ENCODE results near the gene SLC24A5. TPM values are rescaled to one million over a fixed set of nuclear protein-coding genes. Genes with fewer than 3 reads are reported as not detected.

Gene SLC24A5
- total RNA-seq, 1 experiment from 2014 or later: not detected

DNA sequence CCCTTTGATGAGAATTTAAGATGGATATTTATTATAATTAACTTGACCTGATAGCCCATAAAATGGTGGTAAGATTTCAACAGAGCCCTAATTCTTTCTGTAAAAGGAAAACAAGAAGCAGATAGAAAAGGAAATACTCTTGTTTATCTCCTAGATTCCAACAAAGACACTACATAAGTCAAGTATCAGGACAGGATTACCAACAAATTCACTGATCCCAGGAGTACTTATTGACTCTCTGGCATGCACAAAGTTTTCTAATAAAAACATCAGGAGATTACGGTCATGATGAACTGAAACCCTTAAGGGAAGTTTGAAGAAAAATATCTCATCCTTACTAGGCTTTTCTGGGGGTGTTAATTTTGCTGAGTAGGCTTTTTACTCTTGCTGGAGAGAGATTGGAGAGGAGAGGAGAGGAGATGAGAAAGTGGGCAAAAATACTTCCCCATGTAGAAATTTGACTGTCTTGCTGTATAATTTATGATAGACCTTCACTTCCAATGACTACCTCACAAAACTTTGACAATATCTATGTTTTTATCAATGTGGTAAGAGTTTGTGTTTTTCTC, 43.1 kb upstream of the SLC24A5 start:
- Histone ChIP-seq H4K8ac (replicated peaks; ENCODE audit: insufficient read length, low read depth, low read length) (no peak overlapping the region), H2BK120ac (ENCODE audit: low read depth, low read length, poor library complexity, severe bottlenecking) (no peak overlapping the region), H3K14ac (ENCODE audit: insufficient read depth, low read length) (no peak overlapping the region), H3K27me3 (ENCODE audit: insufficient read depth, low read length) (no peaks in the 10 kb centered on the region), H3K18ac (ENCODE audit: insufficient read length, low read depth, low read length) (no peak overlapping the region), H2BK5ac (ENCODE audit: insufficient read length, low read length) (no peak overlapping the region), H3T11ph (ENCODE audit: low read length) (no peak overlapping the region), H3K79me2 (ENCODE audit: insufficient read depth, low read length) (no peaks in the 10 kb centered on the region), H3K56ac (ENCODE audit: insufficient read length, low read depth, low read length) (no peak overlapping the region), H3K4ac (ENCODE audit: low read depth, low read length) (no peak overlapping the region), H3K79me1 (ENCODE audit: insufficient read depth, low read depth, low read length, poor library complexity, severe bottlenecking) (no peaks in the 10 kb centered on the region), H3K9ac (ENCODE audit: extremely low read depth, insufficient read length, low read length) (no peak overlapping the region), H3K4me1 (ENCODE audit: insufficient read depth, low read length) (no peaks in the 10 kb centered on the region), H4K20me1 (ENCODE audit: control insufficient read depth, insufficient read depth, insufficient read length) (no peaks in the 10 kb centered on the region), H4K91ac (ENCODE audit: insufficient read length, low read depth, low read length) (no peak overlapping the region), H3K23me2 (ENCODE audit: insufficient read length, low read depth, low read length, poor library complexity, severe bottlenecking) (no peaks in the 10 kb centered on the region), H2BK12ac (ENCODE audit: insufficient read length, low read depth, low read length) (no peak overlapping the region), H3K9me3 (ENCODE audit: control insufficient read depth, low read depth, low read length) (no peaks in the 10 kb centered on the region), H3K27ac (ENCODE audit: insufficient read length, low read depth, low read length) (no peak overlapping the region), H2AK5ac (ENCODE audit: insufficient read length, low read length) (no peak overlapping the region), H2BK20ac (ENCODE audit: low read depth, low read length, poor library complexity, severe bottlenecking) (no peak overlapping the region), H2AFZ (ENCODE audit: low read length) (no peak overlapping the region), H3K23ac (ENCODE audit: insufficient read length, low read depth, low read length) (no peak overlapping the region), H3K4me2 (ENCODE audit: insufficient read depth, insufficient read length, low read length) (no peak overlapping the region), H4K5ac (ENCODE audit: insufficient read length, low read depth, low read length) (no peak overlapping the region), H2BK15ac (ENCODE audit: low read depth, low read length) (no peak overlapping the region)
- peaks cover 0 to 4% (median 2%) of the 10 kb centered on the region in 3 experiments; a peak in 4 of 7 replicates for H3K36me3 Mint-ChIP-seq (ENCODE audit: insufficient read depth in 1 of 3, low read depth in 3 of 3)
- no CpG with 5 or more reads among the region's 1 CpG for WGBS (ENCODE audit: extremely low coverage, insufficient read length, low lambda C conversion rate)
- no peak overlapping the region for H3K27ac Mint-ChIP-seq
- H3K9me3 Mint-ChIP-seq: peaks cover 4 to 10% of the 10 kb centered on the region in 2 experiments; a peak in 3 of 5 replicates
- no peaks in the 10 kb centered on the region for H3K27me3 Mint-ChIP-seq (ENCODE audit: low read depth)
- no peaks in the 10 kb centered on the region for H3K4me1 Mint-ChIP-seq
- TF ChIP-seq, protein P1, sequence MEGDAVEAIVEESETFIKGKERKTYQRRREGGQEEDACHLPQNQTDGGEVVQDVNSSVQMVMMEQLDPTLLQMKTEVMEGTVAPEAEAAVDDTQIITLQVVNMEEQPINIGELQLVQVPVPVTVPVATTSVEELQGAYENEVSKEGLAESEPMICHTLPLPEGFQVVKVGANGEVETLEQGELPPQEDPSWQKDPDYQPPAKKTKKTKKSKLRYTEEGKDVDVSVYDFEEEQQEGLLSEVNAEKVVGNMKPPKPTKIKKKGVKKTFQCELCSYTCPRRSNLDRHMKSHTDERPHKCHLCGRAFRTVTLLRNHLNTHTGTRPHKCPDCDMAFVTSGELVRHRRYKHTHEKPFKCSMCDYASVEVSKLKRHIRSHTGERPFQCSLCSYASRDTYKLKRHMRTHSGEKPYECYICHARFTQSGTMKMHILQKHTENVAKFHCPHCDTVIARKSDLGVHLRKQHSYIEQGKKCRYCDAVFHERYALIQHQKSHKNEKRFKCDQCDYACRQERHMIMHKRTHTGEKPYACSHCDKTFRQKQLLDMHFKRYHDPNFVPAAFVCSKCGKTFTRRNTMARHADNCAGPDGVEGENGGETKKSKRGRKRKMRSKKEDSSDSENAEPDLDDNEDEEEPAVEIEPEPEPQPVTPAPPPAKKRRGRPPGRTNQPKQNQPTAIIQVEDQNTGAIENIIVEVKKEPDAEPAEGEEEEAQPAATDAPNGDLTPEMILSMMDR (conservative IDR thresholded peaks at IDR 0.05): no peak
- no peak for DNase-seq
- H3K4me3 Mint-ChIP-seq: no peak overlapping the region
